ENCODE measurements around the gene DCTN4.
"Not testable (repeated sequence)": the region's sequence is repeated elsewhere in the genome, so short reads cannot be mapped to it uniquely, and the experiment has no call there.

Gene DCTN4

DNA sequence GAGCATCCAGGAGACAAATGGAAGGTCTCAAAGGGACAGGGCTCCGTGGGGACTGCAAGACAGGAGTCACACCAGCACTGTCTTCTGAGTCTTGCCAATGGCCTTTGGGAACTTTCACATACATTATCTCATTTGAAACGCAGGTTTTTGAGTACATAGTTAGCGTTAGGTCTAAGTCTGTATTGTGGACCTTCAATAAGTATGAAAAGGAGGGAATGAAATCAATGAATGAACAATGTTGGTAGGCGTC is 442 bp upstream of the DCTN4 start:
- Histone ChIP-seq H3K36me3 (ENCODE audit: control insufficient read depth, insufficient read depth, low read length) (peaks cover 16% of the 10 kb centered on the region), H3K27me3 (ENCODE audit: control insufficient read depth, insufficient read depth, low read length) (no peaks in the 10 kb centered on the region), H3K4me3 (ENCODE audit: low read depth, low read length) (peak overlapping the region; percentile 91), H3K4me1 (ENCODE audit: control insufficient read depth, insufficient read depth, low read length) (no peaks in the 10 kb centered on the region; the same call in 1 of the 2 replicates), H3K9me3 (ENCODE audit: control insufficient read depth, insufficient read depth, low read length) (peaks cover 4% of the 10 kb centered on the region; the same call in 1 of the 2 replicates), H3K9ac (ENCODE audit: low read depth, low read length) (no peak overlapping the region), H3K27ac (ENCODE audit: low read depth, low read length) (peak overlapping the region; percentile 99)

GRCh38 chr5:150758203-150758530 is 650 bp downstream of the DCTN4 start:
- Histone ChIP-seq H3K4me3 (ENCODE audit: low read depth, low read length) (peak overlapping the region; percentile 91), H3K27me3 (ENCODE audit: control insufficient read depth, insufficient read depth, low read length) (no peaks in the 10 kb centered on the region), H3K4me1 (ENCODE audit: control insufficient read depth, insufficient read depth, low read length) (no peaks in the 10 kb centered on the region; the same call in 1 of the 2 replicates), H3K9ac (ENCODE audit: low read depth, low read length) (peak overlapping the region; percentile 37; the same call in 1 of the 2 replicates), H3K36me3 (ENCODE audit: control insufficient read depth, insufficient read depth, low read length) (peaks cover 27% of the 10 kb centered on the region), H3K27ac (ENCODE audit: low read depth, low read length) (peak overlapping the region; percentile 99), H3K9me3 (ENCODE audit: control insufficient read depth, insufficient read depth, low read length) (peaks cover 4% of the 10 kb centered on the region; the same call in 1 of the 2 replicates)

DNA sequence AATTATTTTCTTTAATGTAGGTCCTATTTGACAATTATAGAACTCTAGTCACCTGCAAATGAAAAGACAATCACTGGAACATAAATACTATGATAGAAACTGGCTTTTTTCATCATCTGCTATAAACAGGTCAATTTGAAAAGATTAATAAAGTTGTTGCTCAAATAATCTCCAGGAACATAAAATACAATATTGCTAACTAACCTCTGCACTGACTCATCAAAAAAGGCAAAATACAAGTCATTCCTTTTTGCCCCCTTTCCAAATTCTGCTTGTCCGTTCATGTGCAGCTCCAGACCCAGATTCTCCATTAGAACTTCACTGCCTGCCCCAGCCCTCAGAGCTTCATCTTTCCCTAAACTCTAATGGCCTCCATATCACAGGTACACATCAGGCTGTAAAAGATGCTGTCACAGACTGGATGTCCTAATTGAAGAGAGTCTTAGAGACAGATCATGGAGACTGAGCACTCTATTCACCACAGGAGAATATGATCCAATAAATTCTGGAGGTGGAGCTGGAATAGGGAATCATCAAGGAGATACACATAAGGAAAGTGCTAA is 1.6 kb downstream of the DCTN4 start:
- Histone ChIP-seq H3K27ac (ENCODE audit: low read depth, low read length) (no peak overlapping the region), H3K27me3 (ENCODE audit: control insufficient read depth, insufficient read depth, low read length) (no peaks in the 10 kb centered on the region), H3K9me3 (ENCODE audit: control insufficient read depth, insufficient read depth, low read length) (peaks cover 4% of the 10 kb centered on the region; the same call in 1 of the 2 replicates), H3K4me3 (ENCODE audit: low read depth, low read length) (peak overlapping the region; percentile 91), H3K36me3 (ENCODE audit: control insufficient read depth, insufficient read depth, low read length) (peaks cover 35% of the 10 kb centered on the region), H3K4me1 (ENCODE audit: control insufficient read depth, insufficient read depth, low read length) (no peaks in the 10 kb centered on the region; the same call in 1 of the 2 replicates), H3K9ac (ENCODE audit: low read depth, low read length) (no peak overlapping the region)

- no peak overlapping the region for H3K9ac ChIP-seq (ENCODE audit: low read depth, low read length)
- H3K27me3 ChIP-seq (ENCODE audit: control insufficient read depth, insufficient read depth, low read length): no peaks in the 10 kb centered on the region
- no peak overlapping the region for H3K27ac ChIP-seq (ENCODE audit: low read depth, low read length)
- H3K9me3 ChIP-seq (ENCODE audit: control insufficient read depth, insufficient read depth, low read length): no peaks in the 10 kb centered on the region
- peaks cover 63% of the 10 kb centered on the region for H3K36me3 ChIP-seq (ENCODE audit: control insufficient read depth, insufficient read depth, low read length)
- H3K4me3 ChIP-seq (ENCODE audit: low read depth, low read length): no peak overlapping the region
- H3K4me1 ChIP-seq (ENCODE audit: control insufficient read depth, insufficient read depth, low read length): no peaks in the 10 kb centered on the region; the same call in 1 of the 2 replicates
Measured at GRCh38 chr5:150753863-150754262, 5.0 kb downstream of the DCTN4 start.

GRCh38 chr5:150753463-150753862 is 5.4 kb downstream of the DCTN4 start:
- Histone ChIP-seq H3K9ac (ENCODE audit: low read depth, low read length) (no peak overlapping the region), H3K9me3 (ENCODE audit: control insufficient read depth, insufficient read depth, low read length) (no peaks in the 10 kb centered on the region), H3K36me3 (ENCODE audit: control insufficient read depth, insufficient read depth, low read length) (peaks cover 63% of the 10 kb centered on the region), H3K4me1 (ENCODE audit: control insufficient read depth, insufficient read depth, low read length) (no peaks in the 10 kb centered on the region; the same call in 1 of the 2 replicates), H3K27me3 (ENCODE audit: control insufficient read depth, insufficient read depth, low read length) (no peaks in the 10 kb centered on the region), H3K4me3 (ENCODE audit: low read depth, low read length) (no peak overlapping the region), H3K27ac (ENCODE audit: low read depth, low read length) (no peak overlapping the region)

GRCh38 chr5:150751096-150751891 is 7.5 kb downstream of the DCTN4 start:
- H3K9ac ChIP-seq (ENCODE audit: low read depth, low read length): no peak overlapping the region
- H3K4me3 ChIP-seq (ENCODE audit: low read depth, low read length): no peak overlapping the region
- no peaks in the 10 kb centered on the region for H3K27me3 ChIP-seq (ENCODE audit: control insufficient read depth, insufficient read depth, low read length)
- H3K9me3 ChIP-seq (ENCODE audit: control insufficient read depth, insufficient read depth, low read length): no peaks in the 10 kb centered on the region
- no peaks in the 10 kb centered on the region for H3K4me1 ChIP-seq (ENCODE audit: control insufficient read depth, insufficient read depth, low read length)
- peaks cover 63% of the 10 kb centered on the region for H3K36me3 ChIP-seq (ENCODE audit: control insufficient read depth, insufficient read depth, low read length)
- H3K27ac ChIP-seq (ENCODE audit: low read depth, low read length): no peak overlapping the region

- Histone ChIP-seq H3K4me1 (ENCODE audit: control insufficient read depth, insufficient read depth, low read length) (no peaks in the 10 kb centered on the region), H3K27me3 (ENCODE audit: control insufficient read depth, insufficient read depth, low read length) (no peaks in the 10 kb centered on the region), H3K9ac (ENCODE audit: low read depth, low read length) (no peak overlapping the region), H3K9me3 (ENCODE audit: control insufficient read depth, insufficient read depth, low read length) (no peaks in the 10 kb centered on the region), H3K36me3 (ENCODE audit: control insufficient read depth, insufficient read depth, low read length) (peaks cover 59% of the 10 kb centered on the region), H3K27ac (ENCODE audit: low read depth, low read length) (no peak overlapping the region), H3K4me3 (ENCODE audit: low read depth, low read length) (no peak overlapping the region)
Measured at GRCh38 chr5:150750469-150750868, 8.3 kb downstream of the DCTN4 start.

GRCh38 chr5:150743142-150743488 is 15.7 kb downstream of the DCTN4 start:
- H3K4me1 ChIP-seq (ENCODE audit: control insufficient read depth, insufficient read depth, low read length); H3K9ac ChIP-seq (ENCODE audit: low read depth, low read length); H3K27me3 ChIP-seq (ENCODE audit: control insufficient read depth, insufficient read depth, low read length); H3K27ac ChIP-seq (ENCODE audit: low read depth, low read length); H3K4me3 ChIP-seq (ENCODE audit: low read depth, low read length); H3K9me3 ChIP-seq (ENCODE audit: control insufficient read depth, insufficient read depth, low read length): not testable (repeated sequence)
- peaks cover 11% of the 10 kb centered on the region for H3K36me3 ChIP-seq (ENCODE audit: control insufficient read depth, insufficient read depth, low read length)

GRCh38 chr5:150742455-150743141 is 16.2 kb downstream of the DCTN4 start:
- not testable (repeated sequence) for H3K9me3 ChIP-seq (ENCODE audit: control insufficient read depth, insufficient read depth, low read length); H3K9ac ChIP-seq (ENCODE audit: low read depth, low read length); H3K27ac ChIP-seq (ENCODE audit: low read depth, low read length); H3K4me1 ChIP-seq (ENCODE audit: control insufficient read depth, insufficient read depth, low read length); H3K4me3 ChIP-seq (ENCODE audit: low read depth, low read length); H3K27me3 ChIP-seq (ENCODE audit: control insufficient read depth, insufficient read depth, low read length)
- peaks cover 11% of the 10 kb centered on the region for H3K36me3 ChIP-seq (ENCODE audit: control insufficient read depth, insufficient read depth, low read length)

- Histone ChIP-seq H3K36me3 (ENCODE audit: control insufficient read depth, insufficient read depth, low read length) (peaks cover 11% of the 10 kb centered on the region), H3K9ac (ENCODE audit: low read depth, low read length) (no peak overlapping the region), H3K27me3 (ENCODE audit: control insufficient read depth, insufficient read depth, low read length) (no peaks in the 10 kb centered on the region), H3K9me3 (ENCODE audit: control insufficient read depth, insufficient read depth, low read length) (no peaks in the 10 kb centered on the region), H3K27ac (ENCODE audit: low read depth, low read length) (no peak overlapping the region), H3K4me3 (ENCODE audit: low read depth, low read length) (no peak overlapping the region), H3K4me1 (ENCODE audit: control insufficient read depth, insufficient read depth, low read length) (peaks cover 10% of the 10 kb centered on the region; the same call in 1 of the 2 replicates)
Measured at GRCh38 chr5:150740992-150741391, 17.8 kb downstream of the DCTN4 start.

- Histone ChIP-seq H3K4me1 (ENCODE audit: control insufficient read depth, insufficient read depth, low read length) (peaks cover 10% of the 10 kb centered on the region; the same call in 1 of the 2 replicates), H3K9ac (ENCODE audit: low read depth, low read length) (no peak overlapping the region), H3K9me3 (ENCODE audit: control insufficient read depth, insufficient read depth, low read length) (no peaks in the 10 kb centered on the region), H3K4me3 (ENCODE audit: low read depth, low read length) (no peak overlapping the region), H3K27ac (ENCODE audit: low read depth, low read length) (no peak overlapping the region), H3K36me3 (ENCODE audit: control insufficient read depth, insufficient read depth, low read length) (peaks cover 11% of the 10 kb centered on the region), H3K27me3 (ENCODE audit: control insufficient read depth, insufficient read depth, low read length) (no peaks in the 10 kb centered on the region)
Measured at GRCh38 chr5:150738862-150739261, 20.0 kb downstream of the DCTN4 start.
